Ishikawa (cell line): ENCODE measurements around the gene C1orf198.

Experiments
- CREB1 ChIP-seq: IDR thresholded peaks from 2 replicates; pipeline ENCODE4 v1.6.1; 2012; ENCODE audit warnings: low read depth
- EP300 ChIP-seq: IDR thresholded peaks from 2 replicates; pipeline ENCODE4 v1.6.1; 2012; ENCODE audit warnings: borderline replicate concordance
- MAX ChIP-seq: IDR thresholded peaks from 2 replicates; pipeline ENCODE4 v1.6.1; 2012
- NFIC ChIP-seq: IDR thresholded peaks from 2 replicates; pipeline ENCODE4 v1.6.1; 2012
- RAD21 ChIP-seq: IDR thresholded peaks from 2 replicates; pipeline ENCODE4 v1.6.1; 2012; ENCODE audit warnings: low read depth
- YY1 ChIP-seq: IDR thresholded peaks from 2 replicates; pipeline ENCODE4 v1.6.1; 2012; ENCODE audit warnings: low read depth

- TF ChIP-seq YY1, result no peak
- TF ChIP-seq RAD21, result no peak
- no peak for TF ChIP-seq EP300
- no peak for TF ChIP-seq CREB1
- TF ChIP-seq MAX, result no peak
- no peak for TF ChIP-seq NFIC
These were observed 34.8 kb downstream of the C1orf198 start for GRCh38 chr1:230833511-230833910.
